Measurements from ENCODE around the gene RAMACL. TPM values are rescaled to one million over a fixed set of nuclear protein-coding genes. Genes with fewer than 3 reads are reported as not detected.
A peak's percentile ranks its signal among the peaks of the same experiment; 100 is the strongest.

RAMACL gene
- total RNA-seq, 6 experiments from 2014 or later, result 2.0 to 3.6 (median 2.8) TPM

GRCh38 chr6:166616261-166617238 lies 30.1 kb upstream of the RAMACL start:
- H3K4me1 Mint-ChIP-seq (ENCODE audit: low read depth), result peaks cover 43% of the 10 kb centered on the region
- H3K27ac Mint-ChIP-seq, result no peak overlapping the region
- DNase-seq, result no peak
- peaks cover 1% of the 10 kb centered on the region for H3K27me3 Mint-ChIP-seq (ENCODE audit: insufficient read depth)
- H3K4me3 Mint-ChIP-seq, result no peak overlapping the region
- no peak for TF ChIP-seq CTCF (IDR thresholded peaks at IDR 0.05)
- H3K9me3 Mint-ChIP-seq, result peaks cover 4% of the 10 kb centered on the region
- peaks cover 15% of the 10 kb centered on the region for H3K36me3 Mint-ChIP-seq (ENCODE audit: low read depth)

- Mint-ChIP-seq H3K36me3 (ENCODE audit: low read depth) (peaks cover 15% of the 10 kb centered on the region), H3K27me3 (ENCODE audit: insufficient read depth) (peaks cover 1% of the 10 kb centered on the region), H3K4me1 (ENCODE audit: low read depth) (peaks cover 33% of the 10 kb centered on the region), H3K4me3 (no peak overlapping the region), H3K9me3 (peaks cover 4% of the 10 kb centered on the region), H3K27ac (0 out of 2 replicates have a peak overlapping the region, but pooled peaks have one; percentile 14)
- no peak for TF ChIP-seq CTCF (IDR thresholded peaks at IDR 0.05)
- DNase-seq, result no peak
These were observed 28.7 kb upstream of the RAMACL start for GRCh38 chr6:166615059-166615770.

- Mint-ChIP-seq H3K9me3 (peaks cover 4% of the 10 kb centered on the region), H3K4me3 (no peak overlapping the region), H3K4me1 (ENCODE audit: low read depth) (peaks cover 26% of the 10 kb centered on the region), H3K36me3 (ENCODE audit: low read depth) (peaks cover 15% of the 10 kb centered on the region), H3K27ac (no peak overlapping the region), H3K27me3 (ENCODE audit: insufficient read depth) (peaks cover 1% of the 10 kb centered on the region)
- no peak for DNase-seq
- no peak for TF ChIP-seq CTCF (IDR thresholded peaks at IDR 0.05)
These were observed 28.1 kb upstream of the RAMACL start for GRCh38 chr6:166614589-166614988.

GRCh38 chr6:166614171-166614583 lies 27.7 kb upstream of the RAMACL start:
- Mint-ChIP-seq H3K4me1 (ENCODE audit: low read depth) (peaks cover 24% of the 10 kb centered on the region), H3K36me3 (ENCODE audit: low read depth) (peaks cover 15% of the 10 kb centered on the region), H3K4me3 (no peak overlapping the region), H3K27ac (no peak overlapping the region), H3K27me3 (ENCODE audit: insufficient read depth) (peaks cover 1% of the 10 kb centered on the region), H3K9me3 (peaks cover 4% of the 10 kb centered on the region)
- no peak for DNase-seq
- TF ChIP-seq CTCF (IDR thresholded peaks at IDR 0.05), result no peak

- no peak for TF ChIP-seq CTCF (IDR thresholded peaks at IDR 0.05)
- DNase-seq, result no peak
- no peak overlapping the region for H3K27ac Mint-ChIP-seq
- H3K9me3 Mint-ChIP-seq, result no peaks in the 10 kb centered on the region; the same call in 1 of the 2 replicates
- peaks cover 21% of the 10 kb centered on the region for H3K4me1 Mint-ChIP-seq (ENCODE audit: low read depth)
- peaks cover 8% of the 10 kb centered on the region; the same call in 1 of the 2 replicates for H3K36me3 Mint-ChIP-seq (ENCODE audit: low read depth)
- H3K4me3 Mint-ChIP-seq, result no peak overlapping the region
- peaks cover 1% of the 10 kb centered on the region for H3K27me3 Mint-ChIP-seq (ENCODE audit: insufficient read depth)
These were observed 26.5 kb upstream of the RAMACL start for GRCh38 chr6:166613027-166613426.

All from HFFc6 (cell line).